ENCODE data around the gene SCG3.

Gene SCG3

DNA sequence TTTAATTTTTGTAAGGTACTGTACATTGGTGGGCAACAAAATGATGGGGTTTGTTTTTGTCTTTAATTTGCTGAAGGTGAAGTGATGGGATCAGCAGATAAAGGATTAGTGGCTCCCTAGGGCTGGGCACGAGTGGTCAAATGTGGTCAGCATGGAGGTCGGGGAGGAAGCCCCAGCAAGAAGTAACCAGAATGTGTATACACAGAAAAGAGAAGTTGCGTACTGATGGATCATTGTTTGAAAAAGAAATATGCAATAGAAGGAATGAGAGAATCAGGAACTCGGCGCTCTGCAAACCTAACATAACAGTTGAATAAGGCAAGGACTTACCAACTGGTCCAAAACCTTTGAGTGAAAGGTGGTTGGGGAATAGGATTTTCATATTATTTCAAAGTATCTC is 71.6 kb downstream of the SCG3 start:
- H3K27ac Mint-ChIP-seq, result no peak overlapping the region
- no peaks in the 10 kb centered on the region for H3K9me3 Mint-ChIP-seq
- H3K36me3 Mint-ChIP-seq (ENCODE audit: low read depth), result no peaks in the 10 kb centered on the region
- peak overlapping the region; percentile 91 to 95 (median 94) for H3K4me3 Mint-ChIP-seq
- H3K27me3 Mint-ChIP-seq (ENCODE audit: low read depth), result peaks cover 84% of the 10 kb centered on the region
- no peak for TF ChIP-seq CTCF (IDR thresholded peaks at IDR 0.05; ENCODE audit: unreplicated experiment in 3 of 3)
- peaks cover 11% of the 10 kb centered on the region for H3K4me1 Mint-ChIP-seq

DNA sequence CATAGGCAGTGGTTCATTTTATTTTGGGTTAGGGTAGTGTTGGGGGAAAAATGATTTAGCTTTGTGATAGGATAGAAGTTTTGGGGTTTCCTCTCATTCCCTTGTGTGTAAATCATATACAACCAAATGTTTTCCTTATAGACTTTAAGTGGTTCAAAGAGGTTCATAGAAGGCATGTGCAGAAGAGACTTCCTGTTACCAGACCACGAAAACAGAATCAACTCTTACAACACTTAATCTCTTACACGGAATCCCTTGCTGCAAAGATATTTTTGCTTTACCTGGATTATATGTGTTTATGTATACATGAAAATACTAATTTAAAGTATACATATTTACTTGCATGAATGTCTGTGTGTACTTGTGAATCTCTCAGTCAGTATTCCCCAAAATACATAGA is 73.0 kb downstream of the SCG3 start:
- H3K9me3 Mint-ChIP-seq, result no peaks in the 10 kb centered on the region
- peak overlapping the region; percentile 18 to 64 (median 31) for H3K4me3 Mint-ChIP-seq
- H3K27ac Mint-ChIP-seq, result no peak overlapping the region
- peaks cover 72% of the 10 kb centered on the region for H3K27me3 Mint-ChIP-seq (ENCODE audit: low read depth)
- H3K4me1 Mint-ChIP-seq, result peaks cover 24% of the 10 kb centered on the region
- TF ChIP-seq CTCF (IDR thresholded peaks at IDR 0.05; ENCODE audit: unreplicated experiment in 3 of 3), result no peak
- H3K36me3 Mint-ChIP-seq (ENCODE audit: low read depth), result no peaks in the 10 kb centered on the region

DNA sequence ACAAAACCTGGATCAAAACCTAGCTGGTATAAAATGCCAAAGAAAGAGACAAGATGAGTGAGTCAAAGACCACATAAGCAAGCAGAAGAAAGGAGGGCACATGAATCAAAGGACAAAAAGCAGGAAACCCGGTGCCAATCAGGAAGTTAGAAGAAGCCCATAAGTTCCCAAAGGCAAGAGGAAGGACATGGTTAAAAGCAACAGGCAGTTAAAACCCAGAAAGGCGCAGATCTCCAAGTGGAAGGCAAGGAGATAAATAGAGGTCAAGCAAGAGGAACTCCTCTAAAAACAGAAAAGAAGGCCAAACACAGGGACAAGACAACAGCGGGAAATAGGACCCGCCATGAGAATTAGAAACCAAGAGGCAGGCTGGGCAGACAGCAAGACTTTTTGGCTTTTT is 74.5 kb downstream of the SCG3 start:
- H3K27ac Mint-ChIP-seq, result no peak overlapping the region
- no peaks in the 10 kb centered on the region for H3K9me3 Mint-ChIP-seq
- H3K4me3 Mint-ChIP-seq, result no peak overlapping the region
- no peak for TF ChIP-seq CTCF (IDR thresholded peaks at IDR 0.05; ENCODE audit: unreplicated experiment in 3 of 3)
- H3K4me1 Mint-ChIP-seq, result peaks cover 30% of the 10 kb centered on the region
- peaks cover 57% of the 10 kb centered on the region for H3K27me3 Mint-ChIP-seq (ENCODE audit: low read depth)
- H3K36me3 Mint-ChIP-seq (ENCODE audit: low read depth), result no peaks in the 10 kb centered on the region

DNA sequence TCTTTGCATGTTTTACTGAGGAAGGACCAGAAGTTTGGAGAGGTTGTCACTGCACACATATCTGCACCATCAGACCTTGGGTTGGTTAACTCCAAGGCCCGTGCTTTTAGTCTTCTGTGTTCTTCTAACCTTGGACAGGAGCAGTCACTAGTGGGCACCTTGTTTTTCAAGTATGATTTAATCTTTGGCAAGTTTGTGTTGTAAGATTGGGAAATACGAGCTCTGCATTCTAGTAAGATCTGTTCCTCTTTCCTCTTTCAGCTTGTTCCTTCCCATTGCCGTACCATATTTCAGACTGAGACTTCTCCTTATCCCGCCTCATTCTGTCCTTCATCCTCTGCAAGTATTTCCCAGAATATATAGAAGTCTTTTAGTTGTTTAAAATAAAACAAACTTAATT is 75.2 kb downstream of the SCG3 start:
- peaks cover 52% of the 10 kb centered on the region for H3K27me3 Mint-ChIP-seq (ENCODE audit: low read depth)
- TF ChIP-seq CTCF (IDR thresholded peaks at IDR 0.05; ENCODE audit: unreplicated experiment in 3 of 3), result no peak
- H3K9me3 Mint-ChIP-seq, result no peaks in the 10 kb centered on the region
- no peak overlapping the region for H3K27ac Mint-ChIP-seq
- no peak overlapping the region for H3K4me3 Mint-ChIP-seq
- H3K4me1 Mint-ChIP-seq, result peaks cover 30% of the 10 kb centered on the region
- H3K36me3 Mint-ChIP-seq (ENCODE audit: low read depth), result no peaks in the 10 kb centered on the region

GRCh38 chr15:51757450-51757849 is 76.1 kb downstream of the SCG3 start:
- Mint-ChIP-seq H3K4me1 (peaks cover 26% of the 10 kb centered on the region), H3K27ac (peak overlapping the region in 1 of 3 experiments; percentile 40), H3K27me3 (ENCODE audit: low read depth) (peaks cover 46% of the 10 kb centered on the region), H3K4me3 (peak overlapping the region in 1 of 3 experiments; percentile 52), H3K9me3 (no peaks in the 10 kb centered on the region), H3K36me3 (ENCODE audit: low read depth) (no peaks in the 10 kb centered on the region)
- no peak for TF ChIP-seq CTCF (IDR thresholded peaks at IDR 0.05; ENCODE audit: unreplicated experiment in 3 of 3)

DNA sequence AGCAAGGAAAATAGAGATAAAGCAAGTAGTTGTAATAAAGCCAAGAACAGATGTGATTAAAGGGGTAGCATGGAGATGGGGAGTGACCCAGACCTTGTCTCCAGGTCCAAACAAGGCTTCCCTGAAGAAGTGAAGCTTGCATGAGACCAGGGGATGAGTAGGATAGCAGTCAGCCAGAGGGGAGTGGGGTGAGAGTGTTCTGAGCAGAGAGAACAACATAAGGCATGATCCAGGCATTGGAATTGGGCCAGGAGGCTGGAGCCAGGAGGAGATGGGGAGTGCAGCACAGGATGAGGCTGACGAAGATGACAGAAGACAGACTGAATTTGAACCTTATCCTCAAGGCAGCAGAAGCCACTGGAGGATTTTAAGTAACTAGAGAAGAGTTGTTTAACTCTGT is 77.3 kb downstream of the SCG3 start:
- Mint-ChIP-seq H3K27ac (peak overlapping the region in 2 of 3 experiments; percentile 9 to 29), H3K4me1 (peaks cover 25% of the 10 kb centered on the region), H3K27me3 (ENCODE audit: low read depth) (peaks cover 34% of the 10 kb centered on the region), H3K4me3 (peak overlapping the region in 1 of 3 experiments; percentile 1), H3K36me3 (ENCODE audit: low read depth) (no peaks in the 10 kb centered on the region), H3K9me3 (no peaks in the 10 kb centered on the region)
- no peak for TF ChIP-seq CTCF (IDR thresholded peaks at IDR 0.05; ENCODE audit: unreplicated experiment in 3 of 3)
